ENCODE data around the gene SRSF6. TPM values are rescaled to one million over a fixed set of nuclear protein-coding genes. Genes with fewer than 3 reads are reported as not detected.
A peak's percentile ranks its signal among the peaks of the same experiment; 100 is the strongest.
"Not testable (repeated sequence)": the region's sequence is repeated elsewhere in the genome, so short reads cannot be mapped to it uniquely, and the experiment has no call there.

Gene SRSF6
- total RNA-seq, 1 donor from 2014 or later, result 86.1 TPM

GRCh38 chr20:43444107-43444506 is 13.6 kb upstream of the SRSF6 start:
- Histone ChIP-seq H2AFZ (replicated peaks) (no peak overlapping the region), H3F3A (ENCODE audit: low read depth) (no peaks in the 10 kb centered on the region), H3K4me2 (no peak overlapping the region), H3K27me3 (no peaks in the 10 kb centered on the region), H3K79me2 (ENCODE audit: low read depth) (no peaks in the 10 kb centered on the region), H3K27ac (no peak overlapping the region), H3K36me3 (no peaks in the 10 kb centered on the region), H3K9me3 (ENCODE audit: low read depth) (no peaks in the 10 kb centered on the region), H4K20me1 (ENCODE audit: low read depth) (no peaks in the 10 kb centered on the region), H3K4me1 (no peaks in the 10 kb centered on the region), H3K4me3 (no peak overlapping the region), H3K9ac (no peak overlapping the region)
- Mint-ChIP-seq H3K36me3 (no peaks in the 10 kb centered on the region), H3K9me3 (no peaks in the 10 kb centered on the region), H3K27me3 (ENCODE audit: insufficient read depth, low read depth) (peaks cover 4% of the 10 kb centered on the region), H3K4me3 (no peak overlapping the region), H3K27ac (no peak overlapping the region), H3K4me1 (peaks cover 3% of the 10 kb centered on the region)
- no peak for TF ChIP-seq EZH2phosphoT487 (IDR thresholded peaks at IDR 0.05)
- TF ChIP-seq EZH2 (IDR thresholded peaks at IDR 0.05), result no peak
- no peak for TF ChIP-seq CTCF (IDR thresholded peaks at IDR 0.05)
- DNase-seq (ENCODE audit: low spot score), result peak; percentile 20

- Histone ChIP-seq H3K4me1 (no peaks in the 10 kb centered on the region), H3K36me3 (no peaks in the 10 kb centered on the region), H3K79me2 (ENCODE audit: low read depth) (no peaks in the 10 kb centered on the region), H3F3A (ENCODE audit: low read depth) (no peaks in the 10 kb centered on the region), H3K27me3 (no peaks in the 10 kb centered on the region), H2AFZ (replicated peaks) (no peak overlapping the region), H3K9ac (no peak overlapping the region), H3K9me3 (ENCODE audit: low read depth) (no peaks in the 10 kb centered on the region), H4K20me1 (ENCODE audit: low read depth) (no peaks in the 10 kb centered on the region), H3K4me2 (no peak overlapping the region), H3K4me3 (no peak overlapping the region), H3K27ac (no peak overlapping the region)
- no peak for DNase-seq (ENCODE audit: low spot score)
- Mint-ChIP-seq H3K27ac (no peak overlapping the region), H3K4me1 (peaks cover 3% of the 10 kb centered on the region), H3K36me3 (no peaks in the 10 kb centered on the region), H3K27me3 (ENCODE audit: insufficient read depth, low read depth) (peaks cover 4% of the 10 kb centered on the region), H3K9me3 (no peaks in the 10 kb centered on the region), H3K4me3 (no peak overlapping the region)
- TF ChIP-seq EZH2 (IDR thresholded peaks at IDR 0.05), result no peak
- no peak for TF ChIP-seq EZH2phosphoT487 (IDR thresholded peaks at IDR 0.05)
- TF ChIP-seq CTCF (IDR thresholded peaks at IDR 0.05), result no peak
Measured at GRCh38 chr20:43446361-43446879, 11.3 kb upstream of the SRSF6 start.

GRCh38 chr20:43448431-43448747 is 9.3 kb upstream of the SRSF6 start:
- peak overlapping the region; percentile 72 for H2AFZ ChIP-seq (replicated peaks)
- H3K27ac Mint-ChIP-seq, result not testable (repeated sequence)

GRCh38 chr20:43448748-43449535 is 8.8 kb upstream of the SRSF6 start:
- Histone ChIP-seq H3K9ac (no peak overlapping the region), H3K9me3 (ENCODE audit: low read depth) (no peaks in the 10 kb centered on the region), H3K27ac (no peak overlapping the region), H3K4me1 (no peaks in the 10 kb centered on the region), H4K20me1 (ENCODE audit: low read depth) (no peaks in the 10 kb centered on the region), H3K79me2 (ENCODE audit: low read depth) (no peaks in the 10 kb centered on the region), H3F3A (ENCODE audit: low read depth) (no peaks in the 10 kb centered on the region), H3K27me3 (no peaks in the 10 kb centered on the region), H2AFZ (replicated peaks) (peak overlapping the region; percentile 72), H3K36me3 (no peaks in the 10 kb centered on the region), H3K4me2 (no peak overlapping the region), H3K4me3 (no peak overlapping the region)
- H3K4me3 Mint-ChIP-seq, result no peak overlapping the region
- no peaks in the 10 kb centered on the region for H3K36me3 Mint-ChIP-seq
- TF ChIP-seq CTCF (IDR thresholded peaks at IDR 0.05) (peak; percentile 82), EZH2 (IDR thresholded peaks at IDR 0.05) (no peak)
- H3K9me3 Mint-ChIP-seq, result no peaks in the 10 kb centered on the region
- DNase-seq (ENCODE audit: low spot score), result peak; percentile 67
- H3K4me1 Mint-ChIP-seq, result peaks cover 3% of the 10 kb centered on the region
- peaks cover 4% of the 10 kb centered on the region for H3K27me3 Mint-ChIP-seq (ENCODE audit: insufficient read depth, low read depth)
- H3K27ac Mint-ChIP-seq, result no peak overlapping the region

More at GRCh38 chr20:43448431-43448747, 9.3 kb upstream of the SRSF6 start:
- not testable (repeated sequence) for H3K4me2 ChIP-seq; H3F3A ChIP-seq (ENCODE audit: low read depth); H3K9ac ChIP-seq; H3K4me3 Mint-ChIP-seq; H3K36me3 Mint-ChIP-seq; H3K4me1 ChIP-seq; H4K20me1 ChIP-seq (ENCODE audit: low read depth); H3K27me3 Mint-ChIP-seq (ENCODE audit: insufficient read depth, low read depth); H3K4me1 Mint-ChIP-seq; H3K9me3 Mint-ChIP-seq; H3K27ac ChIP-seq; H3K4me3 ChIP-seq; H3K27me3 ChIP-seq; H3K79me2 ChIP-seq (ENCODE audit: low read depth); H3K36me3 ChIP-seq; H3K9me3 ChIP-seq (ENCODE audit: low read depth); DNase-seq (ENCODE audit: low spot score)
